ENCODE measurements around the gene KLRC2. TPM values are rescaled to one million over a fixed set of nuclear protein-coding genes. Genes with fewer than 3 reads are reported as not detected.

The KLRC2 gene
- total RNA-seq, 2 donors from 2014 or later, result not detected

DNA sequence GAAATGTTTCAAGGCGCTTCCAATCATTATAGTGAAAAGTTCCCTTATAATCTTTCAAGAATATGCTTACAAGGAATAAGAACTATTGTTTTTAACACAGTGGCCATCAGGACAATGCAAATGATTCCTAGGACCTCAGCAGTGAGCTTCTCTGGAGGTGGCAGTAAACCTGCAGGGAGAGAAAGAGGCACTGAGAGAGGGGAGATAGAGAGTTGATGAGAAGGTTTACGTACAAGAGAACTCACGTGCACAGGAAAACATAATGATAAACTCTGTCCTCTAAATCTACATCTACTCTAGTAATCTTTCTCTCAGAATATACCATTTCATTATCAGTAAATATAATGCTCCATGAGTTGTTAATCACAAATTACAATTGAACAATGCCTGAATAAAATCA is 27.0 kb downstream of the KLRC2 start:
- TF ChIP-seq, protein P1, sequence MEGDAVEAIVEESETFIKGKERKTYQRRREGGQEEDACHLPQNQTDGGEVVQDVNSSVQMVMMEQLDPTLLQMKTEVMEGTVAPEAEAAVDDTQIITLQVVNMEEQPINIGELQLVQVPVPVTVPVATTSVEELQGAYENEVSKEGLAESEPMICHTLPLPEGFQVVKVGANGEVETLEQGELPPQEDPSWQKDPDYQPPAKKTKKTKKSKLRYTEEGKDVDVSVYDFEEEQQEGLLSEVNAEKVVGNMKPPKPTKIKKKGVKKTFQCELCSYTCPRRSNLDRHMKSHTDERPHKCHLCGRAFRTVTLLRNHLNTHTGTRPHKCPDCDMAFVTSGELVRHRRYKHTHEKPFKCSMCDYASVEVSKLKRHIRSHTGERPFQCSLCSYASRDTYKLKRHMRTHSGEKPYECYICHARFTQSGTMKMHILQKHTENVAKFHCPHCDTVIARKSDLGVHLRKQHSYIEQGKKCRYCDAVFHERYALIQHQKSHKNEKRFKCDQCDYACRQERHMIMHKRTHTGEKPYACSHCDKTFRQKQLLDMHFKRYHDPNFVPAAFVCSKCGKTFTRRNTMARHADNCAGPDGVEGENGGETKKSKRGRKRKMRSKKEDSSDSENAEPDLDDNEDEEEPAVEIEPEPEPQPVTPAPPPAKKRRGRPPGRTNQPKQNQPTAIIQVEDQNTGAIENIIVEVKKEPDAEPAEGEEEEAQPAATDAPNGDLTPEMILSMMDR (conservative IDR thresholded peaks at IDR 0.05), result no peak
- Histone ChIP-seq H3K4me1 (ENCODE audit: control insufficient read depth, insufficient read depth, low read length) (no peaks in the 10 kb centered on the region), H3K36me3 (ENCODE audit: control insufficient read depth, insufficient read depth, low read length) (no peaks in the 10 kb centered on the region), H3K27me3 (ENCODE audit: control insufficient read depth, insufficient read depth, low read length, poor library complexity, severe bottlenecking) (no peaks in the 10 kb centered on the region), H3K9me3 (ENCODE audit: control insufficient read depth, low read length) (peaks cover 6% of the 10 kb centered on the region), H3K27ac (ENCODE audit: low read depth, low read length) (no peak overlapping the region), H3K4me3 (ENCODE audit: low read length) (no peak overlapping the region), H3K9ac (ENCODE audit: extremely low read depth, low read length, poor library complexity, severe bottlenecking) (no peak overlapping the region)
- H3K4me1 Mint-ChIP-seq, result peaks cover 16% of the 10 kb centered on the region
- H3K36me3 Mint-ChIP-seq (ENCODE audit: low read depth), result no peaks in the 10 kb centered on the region
- H3K4me3 Mint-ChIP-seq, result no peak overlapping the region
- no peak for DNase-seq
- H3K27me3 Mint-ChIP-seq (ENCODE audit: insufficient read depth), result no peaks in the 10 kb centered on the region
- 55% methylated on average over 3 of the region's 3 CpGs; no CpG with 5 or more reads in 1 of the 2 experiments for WGBS, 2 experiments (ENCODE audit: insufficient coverage in 1 of 2, insufficient read length in 1 of 2)
- no peak overlapping the region for H3K27ac Mint-ChIP-seq
- peaks cover 6% of the 10 kb centered on the region for H3K9me3 Mint-ChIP-seq

GRCh38 chr12:10406725-10407124 is 29.1 kb downstream of the KLRC2 start:
- H3K27ac ChIP-seq (ENCODE audit: low read depth, low read length), result no peak overlapping the region

DNA sequence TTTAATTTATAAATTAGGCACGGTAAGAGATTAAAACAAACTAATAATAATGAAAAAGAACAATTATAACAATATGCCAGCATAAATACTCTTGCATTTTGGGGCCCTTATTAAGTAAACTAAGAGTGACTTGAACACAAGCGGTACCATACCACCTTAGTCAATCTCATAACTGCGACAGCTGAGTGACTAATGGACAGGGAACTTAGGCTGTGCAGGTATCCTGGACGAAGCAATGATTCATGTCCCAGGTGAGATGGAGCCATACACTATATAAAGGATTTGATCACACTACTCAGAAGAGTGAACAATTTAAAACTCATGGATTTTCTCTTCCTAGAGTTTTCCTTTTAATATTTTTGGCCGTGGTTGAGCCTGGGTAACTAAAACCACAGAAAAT is 30.5 kb downstream of the KLRC2 start:
- H3K36me3 ChIP-seq (ENCODE audit: control insufficient read depth, insufficient read depth, low read length), result no peaks in the 10 kb centered on the region
- DNase-seq, result no peak
- H3K27ac ChIP-seq (ENCODE audit: low read depth, low read length), result no peak overlapping the region
- H3K9ac ChIP-seq (ENCODE audit: extremely low read depth, low read length, poor library complexity, severe bottlenecking), result no peak overlapping the region
- H3K27me3 ChIP-seq (ENCODE audit: control insufficient read depth, insufficient read depth, low read length, poor library complexity, severe bottlenecking), result no peaks in the 10 kb centered on the region
- Mint-ChIP-seq H3K9me3 (peaks cover 6% of the 10 kb centered on the region), H3K36me3 (ENCODE audit: low read depth) (no peaks in the 10 kb centered on the region), H3K4me3 (no peak overlapping the region), H3K27me3 (ENCODE audit: insufficient read depth) (no peaks in the 10 kb centered on the region), H3K27ac (no peak overlapping the region), H3K4me1 (peaks cover 9% of the 10 kb centered on the region)
- 76 to 93% methylated on average over 2 to 4 of the region's 5 CpGs for WGBS, 2 experiments (ENCODE audit: insufficient coverage in 1 of 2, insufficient read length in 1 of 2)
- H3K9me3 ChIP-seq (ENCODE audit: control insufficient read depth, low read length), result peaks cover 6% of the 10 kb centered on the region
- H3K4me1 ChIP-seq (ENCODE audit: control insufficient read depth, insufficient read depth, low read length), result no peaks in the 10 kb centered on the region
- no peak overlapping the region for H3K4me3 ChIP-seq (ENCODE audit: low read length)
- TF ChIP-seq, protein P1 (conservative IDR thresholded peaks at IDR 0.05), result no peak

More at GRCh38 chr12:10406725-10407124, 29.1 kb downstream of the KLRC2 start:
- TF ChIP-seq, protein P1 (conservative IDR thresholded peaks at IDR 0.05), result no peak
- Histone ChIP-seq H3K4me1 (ENCODE audit: control insufficient read depth, insufficient read depth, low read length) (no peaks in the 10 kb centered on the region), H3K4me3 (ENCODE audit: low read length) (no peak overlapping the region), H3K27me3 (ENCODE audit: control insufficient read depth, insufficient read depth, low read length, poor library complexity, severe bottlenecking) (no peaks in the 10 kb centered on the region), H3K9me3 (ENCODE audit: control insufficient read depth, low read length) (peaks cover 6% of the 10 kb centered on the region), H3K9ac (ENCODE audit: extremely low read depth, low read length, poor library complexity, severe bottlenecking) (no peak overlapping the region), H3K36me3 (ENCODE audit: control insufficient read depth, insufficient read depth, low read length) (no peaks in the 10 kb centered on the region)
- 86 to 100% methylated on average over 1 to 4 of the region's 4 CpGs for WGBS, 2 experiments (ENCODE audit: insufficient coverage in 1 of 2, insufficient read length in 1 of 2)
- DNase-seq, result no peak
- H3K4me3 Mint-ChIP-seq, result no peak overlapping the region
- H3K4me1 Mint-ChIP-seq, result peaks cover 16% of the 10 kb centered on the region
- no peaks in the 10 kb centered on the region for H3K27me3 Mint-ChIP-seq (ENCODE audit: insufficient read depth)
- H3K36me3 Mint-ChIP-seq (ENCODE audit: low read depth), result no peaks in the 10 kb centered on the region
- H3K9me3 Mint-ChIP-seq, result peaks cover 6% of the 10 kb centered on the region
- H3K27ac Mint-ChIP-seq, result no peak overlapping the region

All from endodermal cell (in vitro differentiated cells).